Measurements from ENCODE around the gene FLNB. TPM values are rescaled to one million over a fixed set of nuclear protein-coding genes. Genes with fewer than 3 reads are reported as not detected.

Gene FLNB
- total and polyA plus RNA-seq, 2 of the 13 experiments (the other 11 are each of a cell fraction or from before 2014, with no cell fraction given), result 106 to 130 TPM

GRCh38 chr3:58068122-58068809, 60.0 kb downstream of the FLNB start:
- no peaks in the 10 kb centered on the region for H3K9me3 ChIP-seq (ENCODE audit: low read length)
- ChIA-PET CTCF (ENCODE audit: low intra/inter-chr PET ratio, low total read pairs) (no interaction called here), POLR2A (interaction anchor here (0.6 to 1.4 kb wide), 3 partner anchors 9 to 43 kb away, joined by 3 to 6 read pairs (median 3); no protein-coding TSS in a partner anchor)
- in situ Hi-C loops (cut with HindIII; ENCODE audit: extremely low pct_ligation_motif_present, low pct_unique_long_range_greater_than_20kb) (no loop called here), intact Hi-C loops (cut with micrococcal nuclease; ENCODE audit: unreplicated experiment) (loop anchor here (2.0 to 5.0 kb wide), 2 partner anchors 34 to 47 kb away; no protein-coding TSS in a partner anchor)
- no TSS peak for BruUV-seq (replicated peaks)
- no peaks in the 10 kb centered on the region for H3K27me3 ChIP-seq (ENCODE audit: control insufficient read depth in 1 of 2, insufficient read depth in 2 of 2, low read length in 2 of 2)
- 60% methylated on average over 1 of the region's 2 CpGs for WGBS (ENCODE audit: low lambda C conversion rate)
- H3K4me2 ChIP-seq (ENCODE audit: low read depth, low read length), result peak overlapping the region; percentile 40
- H2AFZ ChIP-seq (ENCODE audit: low read length), result no peak overlapping the region
- FAIRE-seq (peak; percentile 72), ATAC-seq (peak; percentile 28), DNase-seq (ENCODE audit: low spot score) (peak; percentile 57)
- H4K20me1 ChIP-seq (ENCODE audit: insufficient read depth, low read length), result peaks cover 53% of the 10 kb centered on the region; the same call in 1 of the 2 replicates
- H3K4me1 ChIP-seq (ENCODE audit: insufficient read depth, low read length), result peaks cover 96% of the 10 kb centered on the region
- peak overlapping the region; percentile 58 for H3K27ac ChIP-seq (ENCODE audit: extremely low read length, insufficient read depth, low read length)
- peaks cover 96% of the 10 kb centered on the region for H3K79me2 ChIP-seq (ENCODE audit: insufficient read depth, low read length)
- H3K9ac ChIP-seq (ENCODE audit: insufficient read depth, low read depth, low read length), result peak overlapping the region; percentile 1; the same call in 1 of the 2 replicates
- peaks cover 1 to 2% of the 10 kb centered on the region in 2 experiments; a peak in 3 of 5 replicates for H3K36me3 ChIP-seq (replicated peaks in 1 of 2; ENCODE audit: control insufficient read depth in 1 of 2, insufficient read depth in 2 of 2, low read length in 2 of 2)
- H3K4me3 ChIP-seq (replicated peaks in 1 of 3; ENCODE audit: insufficient read depth in 1 of 3, low read depth in 2 of 3, low read length in 3 of 3), result no peak overlapping the region
- TF ChIP-seq HNF1B (CRISPR knock-in tag; IDR thresholded peaks at IDR 0.05), result no peak
- no peak for TF ChIP-seq ZUFSP (CRISPR knock-in tag; IDR thresholded peaks at IDR 0.05; ENCODE audit: borderline replicate concordance)
- TF ChIP-seq TCF7 (IDR thresholded peaks at IDR 0.05; ENCODE audit: low read depth), result no peak
- no peak for TF ChIP-seq NFE2L1 (CRISPR knock-in tag; IDR thresholded peaks at IDR 0.05; ENCODE audit: borderline replicate concordance)
- TF ChIP-seq DNMT1 (CRISPR knock-in tag; IDR thresholded peaks at IDR 0.05), result no peak
- TF ChIP-seq FOXK2 (IDR thresholded peaks at IDR 0.05), result no peak
- no peak for TF ChIP-seq AGO1 (IDR thresholded peaks at IDR 0.05; ENCODE audit: low read depth, low read length, poor library complexity, severe bottlenecking)
- no peak for TF ChIP-seq GPN1 (CRISPR knock-in tag; IDR thresholded peaks at IDR 0.05; ENCODE audit: borderline replicate concordance)
- TF ChIP-seq MBD4 (IDR thresholded peaks at IDR 0.05; ENCODE audit: borderline replicate concordance, low read length), result no peak
- no peak for TF ChIP-seq YY1 (IDR thresholded peaks at IDR 0.05; ENCODE audit: insufficient read depth, insufficient replicate concordance, low read depth, low read length)
- TF ChIP-seq MLLT10 (CRISPR knock-in tag; IDR thresholded peaks at IDR 0.05), result no peak
- no peak for TF ChIP-seq RXRB (CRISPR knock-in tag; IDR thresholded peaks at IDR 0.05; ENCODE audit: borderline replicate concordance)
- TF ChIP-seq ZNF687 (CRISPR knock-in tag; IDR thresholded peaks at IDR 0.05), result peak; percentile 71
- no peak for TF ChIP-seq PRPF4 (IDR thresholded peaks at IDR 0.05; ENCODE audit: low read depth, low read length, poor library complexity, severe bottlenecking)
- no peak for TF ChIP-seq GABPB1 (CRISPR knock-in tag; IDR thresholded peaks at IDR 0.05)
- TF ChIP-seq CENPBD1 (CRISPR knock-in tag; IDR thresholded peaks at IDR 0.05; ENCODE audit: borderline replicate concordance, low read depth), result no peak
